NCI-H345 treated with DMSO at 0.1 percent for 48 hours (cell line): Measurements from ENCODE around the gene SNCB.

Experiments used
- DNase-seq: peaks from one replicate; lab custom pipeline; 2025; ENCODE audit not compliant: unreplicated experiment; lab: John Stamatoyannopoulos, UW

Gene SNCB

GRCh38 chr5:176629853-176630680, at the start of gene SNCB, which contains the start of gene EIF4E1B:
Gene SNCB (minus strand): TSS chr5:176630534. CDS start chr5:176629654, 880 bp downstream.
Gene EIF4E1B (plus strand): TSS chr5:176630675. CDS start chr5:176642788, 12,113 bp downstream.
- peak; percentile 48 for DNase-seq

GRCh38 chr5:176679365-176680225, 49.3 kb upstream of the SNCB start:
- no peak for DNase-seq

- DNase-seq = no peak
These were observed 48.2 kb upstream of the SNCB start for GRCh38 chr5:176678584-176678983.

GRCh38 chr5:176677209-176677939, 47.0 kb upstream of the SNCB start:
- DNase-seq = no peak

- DNase-seq = no peak
These were observed 46.1 kb upstream of the SNCB start for GRCh38 chr5:176676361-176676824.

GRCh38 chr5:176675676-176676360, 45.5 kb upstream of the SNCB start:
- no peak for DNase-seq

- DNase-seq = no peak
These were observed 44.5 kb upstream of the SNCB start for GRCh38 chr5:176674799-176675198.

GRCh38 chr5:176673651-176674583, 43.6 kb upstream of the SNCB start:
- no peak for DNase-seq

- no peak for DNase-seq
These were observed 41.8 kb upstream of the SNCB start for GRCh38 chr5:176671890-176672747.

GRCh38 chr5:176671399-176671798, 41.1 kb upstream of the SNCB start:
- no peak for DNase-seq

GRCh38 chr5:176670449-176670848, 40.1 kb upstream of the SNCB start:
- no peak for DNase-seq

- no peak for DNase-seq
These were observed 37.3 kb upstream of the SNCB start for GRCh38 chr5:176667637-176668036.

GRCh38 chr5:176665517-176665916, 35.2 kb upstream of the SNCB start:
- no peak for DNase-seq

GRCh38 chr5:176664886-176665285, 34.6 kb upstream of the SNCB start:
- no peak for DNase-seq

GRCh38 chr5:176664479-176664878, 34.1 kb upstream of the SNCB start:
- no peak for DNase-seq

- DNase-seq = no peak
These were observed 33.2 kb upstream of the SNCB start for GRCh38 chr5:176663566-176663965.

GRCh38 chr5:176662371-176663333, 32.3 kb upstream of the SNCB start:
- DNase-seq = no peak
